ENCODE results near the gene ZNF385B.

DNA sequence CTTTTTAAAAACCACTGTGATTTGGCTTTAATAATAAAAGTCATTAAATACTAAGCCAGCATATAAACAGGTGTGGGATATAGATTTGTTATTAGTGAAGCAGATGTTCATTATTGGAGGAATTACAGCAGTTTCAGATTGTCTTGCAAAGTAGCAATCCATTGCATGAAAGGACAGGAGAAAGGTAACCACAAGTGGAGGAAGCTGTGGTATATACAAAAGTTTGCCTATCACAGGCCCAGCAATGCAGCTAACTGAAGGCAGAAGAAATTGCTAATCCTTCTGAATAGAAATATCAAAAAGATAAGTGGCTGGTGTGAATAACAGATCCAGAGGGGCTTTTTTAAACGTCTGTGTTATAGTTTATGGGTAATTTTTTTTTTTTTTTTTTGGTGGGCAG, 199.4 kb downstream of the ZNF385B start:
- TF ChIP-seq GATA2 (IDR thresholded peaks at IDR 0.05; ENCODE audit: low read depth, low read length) (no peak), GATA3 (IDR thresholded peaks at IDR 0.05; ENCODE audit: low read depth, low read length) (no peak)
